Measurements from ENCODE around the gene NUCKS1. TPM values are rescaled to one million over a fixed set of nuclear protein-coding genes. Genes with fewer than 3 reads are reported as not detected.

Gene NUCKS1
- total RNA-seq, 1 donor from 2014 or later, result 99.3 TPM

- no peak for ATAC-seq
Observed at GRCh38 chr1:205667909-205668643, 81.9 kb downstream of the NUCKS1 start.

DNA sequence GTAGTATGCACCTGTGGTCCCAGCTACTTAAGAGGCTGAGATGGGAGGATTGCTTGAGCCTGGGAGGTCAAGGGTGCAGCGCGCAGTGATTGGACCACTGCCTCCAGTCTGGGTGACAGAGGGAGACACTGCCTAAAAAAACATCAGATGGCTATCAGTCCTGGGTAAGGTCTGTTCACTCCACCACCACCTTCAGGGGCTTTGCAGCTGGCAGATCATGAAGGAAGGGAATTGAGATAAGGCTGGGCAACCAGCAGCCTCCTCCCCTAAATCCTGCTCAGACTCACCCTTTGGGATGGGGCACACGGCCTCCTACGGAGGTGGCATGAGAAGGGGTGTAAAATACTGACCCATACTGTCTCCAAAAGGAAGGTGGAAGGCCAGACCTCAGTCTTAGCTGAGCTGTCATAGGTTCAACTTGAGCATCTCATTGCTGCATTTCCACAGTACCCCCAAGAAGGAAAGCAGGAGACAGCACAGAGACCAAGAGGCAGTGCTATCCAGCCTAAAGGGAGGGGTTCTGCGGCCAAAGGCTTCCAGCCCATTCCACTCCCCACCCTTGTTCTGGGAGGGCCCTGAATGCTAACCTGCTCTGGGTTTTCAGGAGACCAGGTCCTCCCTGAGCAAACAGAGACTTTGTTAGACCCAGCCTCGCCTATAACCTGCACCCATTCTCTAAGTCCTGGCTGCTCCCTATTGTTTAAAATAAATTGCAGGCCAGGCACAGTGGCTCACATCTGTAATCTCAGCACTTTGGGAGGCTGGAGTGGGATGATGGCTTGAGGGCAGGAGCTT lies 83.4 kb downstream of the NUCKS1 start:
- ATAC-seq, result no peak

DNA sequence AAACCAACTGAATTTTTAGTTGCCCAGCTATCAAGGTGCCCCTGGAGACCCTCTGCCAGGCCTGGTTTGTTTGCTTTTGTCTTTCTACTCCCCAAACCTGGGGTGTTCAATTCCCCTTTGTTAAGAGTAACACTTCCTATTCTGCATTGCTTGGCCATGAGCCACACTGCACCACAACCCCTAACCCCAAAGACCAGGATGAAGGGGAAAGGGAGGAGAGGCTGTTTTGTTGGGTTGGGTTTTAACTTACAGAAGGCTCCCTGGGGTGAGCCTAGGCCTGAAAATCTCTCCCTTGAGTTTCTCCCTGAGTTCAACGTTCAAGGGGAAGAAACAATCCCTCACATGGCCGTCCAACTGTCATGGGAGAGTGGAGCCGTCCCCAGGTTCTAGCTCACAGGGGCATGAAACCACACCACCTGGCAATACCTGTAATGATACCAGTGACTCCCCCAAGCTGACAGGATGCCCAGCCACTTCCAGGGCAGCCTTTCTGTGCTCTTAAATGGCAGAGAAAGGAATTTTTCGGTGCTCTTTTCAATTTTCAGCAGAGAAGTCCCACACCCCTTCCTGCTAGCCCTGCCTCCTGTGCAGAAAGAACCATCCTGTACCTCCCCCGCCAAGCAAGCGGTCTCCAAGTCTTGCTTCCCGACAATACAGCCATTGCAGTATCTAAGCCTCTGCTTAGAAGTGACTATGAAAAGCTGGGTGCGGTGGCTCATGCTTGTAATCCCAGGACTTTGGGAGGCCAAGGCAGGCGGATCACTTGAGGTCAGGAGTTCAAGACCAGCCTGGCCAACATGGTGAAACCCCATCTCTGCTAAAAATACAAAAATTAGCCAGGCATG lies 84.6 kb downstream of the NUCKS1 start:
- ATAC-seq, result no peak

DNA sequence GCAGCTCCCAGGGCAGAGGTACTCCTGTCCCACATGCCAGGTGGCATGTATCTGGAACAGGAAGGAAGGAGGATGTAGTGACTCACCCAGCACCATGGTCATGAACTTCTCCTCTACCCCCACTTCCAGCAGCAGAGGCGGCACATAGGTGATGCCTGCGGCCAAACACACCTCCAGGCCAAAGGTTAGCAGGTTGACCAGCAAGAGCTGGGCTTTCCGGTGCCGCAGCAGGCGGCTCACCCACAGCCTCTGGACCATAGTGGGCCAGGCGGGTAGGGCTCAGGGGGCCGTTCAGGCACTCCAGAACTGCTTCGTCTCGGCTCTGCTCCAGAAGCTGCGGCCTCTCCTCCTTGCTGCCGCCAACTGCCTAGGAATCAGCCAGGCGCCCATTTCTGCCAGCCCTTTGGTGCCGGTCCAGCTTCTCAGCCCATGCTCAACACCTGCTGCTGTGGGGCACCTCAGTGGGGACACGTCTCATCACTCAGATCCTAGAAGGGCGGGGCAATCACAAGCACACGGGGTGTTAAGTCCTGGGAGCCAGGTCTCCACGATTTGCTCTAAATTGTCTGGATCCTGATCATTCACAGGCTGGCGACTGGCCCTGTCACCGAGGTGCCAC lies 85.5 kb downstream of the NUCKS1 start:
- ATAC-seq, result peak; percentile 66

DNA sequence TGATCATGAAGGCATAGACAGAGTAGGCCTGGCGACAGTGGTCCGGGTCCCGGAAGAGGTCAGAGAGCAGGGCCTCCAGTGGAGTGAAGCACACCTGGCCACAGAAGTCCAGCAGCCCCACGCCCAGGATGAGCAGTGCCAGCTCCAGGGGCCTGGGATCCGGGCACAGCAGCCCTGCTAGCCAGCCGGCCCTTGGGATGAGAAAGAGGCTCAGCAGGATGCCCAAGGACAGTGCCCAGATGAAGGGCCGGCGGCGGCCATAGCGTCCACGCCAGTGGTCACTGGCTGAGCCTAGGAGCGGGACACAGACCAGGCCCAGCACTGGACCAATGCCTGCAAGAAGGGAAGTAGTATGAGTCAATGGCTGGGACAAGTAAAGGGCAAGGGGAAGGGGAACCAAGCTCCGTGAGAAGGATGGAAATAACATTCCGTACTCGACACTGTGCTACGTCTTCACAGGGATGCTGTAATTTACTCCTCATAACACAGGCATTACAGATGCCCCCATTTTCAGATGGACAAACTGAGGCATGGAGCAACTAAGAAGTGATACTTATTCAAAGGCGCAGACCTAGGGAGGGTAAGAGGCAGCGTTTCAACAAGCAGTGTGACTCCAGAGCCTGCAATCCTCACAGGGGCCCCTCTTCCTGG lies 86.6 kb downstream of the NUCKS1 start:
- no peak for ATAC-seq

Other genes starting within 250 kb of the NUCKS1 start
- 3.5 TPM for gene CDK18, start 245.5 kb downstream of the NUCKS1 start, total RNA-seq
- 28.8 TPM for gene ELK4, start 118.2 kb downstream of the NUCKS1 start, total RNA-seq
- gene SLC45A3, start 69.7 kb downstream of the NUCKS1 start, total RNA-seq, result 1.2 TPM
- gene RAB29, start 25.3 kb upstream of the NUCKS1 start, total RNA-seq, result 7.0 TPM
- 7.2 TPM for gene SLC41A1, start 63.0 kb upstream of the NUCKS1 start, total RNA-seq
- not detected for gene PM20D1, start 100.0 kb upstream of the NUCKS1 start, total RNA-seq
- 2.3 TPM for gene SLC26A9, start 193.3 kb upstream of the NUCKS1 start, total RNA-seq

All from esophagus mucosa (tissue), 1 donor.